ENCODE measurements around the gene CTDSP2. TPM values are rescaled to one million over a fixed set of nuclear protein-coding genes. Genes with fewer than 3 reads are reported as not detected.

The CTDSP2 gene
- total RNA-seq, 4 donors from 2014 or later = 66.0 to 116 (median 83.4) TPM

- peaks cover 0 to 66% of the 10 kb centered on the region in 2 donors for H3K36me3 ChIP-seq
- DNase-seq = no peak
- TF ChIP-seq POLR2A (IDR thresholded peaks at IDR 0.05) = no peak
- TF ChIP-seq CTCF (IDR thresholded peaks at IDR 0.05 in 4 of 5, conservative IDR thresholded peaks at IDR 0.05 in 1 of 5) = no peak
- H3K9me3 ChIP-seq = no peaks in the 10 kb centered on the region
- ATAC-seq = no peak
- H3K27me3 ChIP-seq = no peaks in the 10 kb centered on the region
- no peak overlapping the region for H3K4me3 ChIP-seq
- in situ Hi-C loops (cut with MboI; ENCODE audit: low sequenced_read_pairs in 4 of 4) = no loop called here
- intact Hi-C loops (cut with DNase I; ENCODE audit: low total_unique reads) = no loop called here
- H3K4me1 ChIP-seq = peaks cover 18 to 19% of the 10 kb centered on the region in 2 donors
- no peak overlapping the region for H3K27ac ChIP-seq
These were observed 35.3 kb downstream of the CTDSP2 start for GRCh38 chr12:57811028-57811755.

- DNase-seq = no peak
- ATAC-seq = no peak
- Histone ChIP-seq H3K4me1 (peaks cover 10 to 12% of the 10 kb centered on the region in 2 donors), H3K9me3 (no peaks in the 10 kb centered on the region), H3K4me3 (no peak overlapping the region), H3K27ac (peak overlapping the region in 1 of 4 donors; percentile 18), H3K27me3 (no peaks in the 10 kb centered on the region), H3K36me3 (peaks cover 0 to 73% of the 10 kb centered on the region in 2 donors)
- intact Hi-C loops (cut with DNase I; ENCODE audit: low total_unique reads) (no loop called here), in situ Hi-C loops (cut with MboI; ENCODE audit: low sequenced_read_pairs in 4 of 4) (no loop called here)
- no peak for TF ChIP-seq CTCF (IDR thresholded peaks at IDR 0.05 in 4 of 5, conservative IDR thresholded peaks at IDR 0.05 in 1 of 5)
- no peak for TF ChIP-seq POLR2A (IDR thresholded peaks at IDR 0.05)
These were observed 36.1 kb downstream of the CTDSP2 start for GRCh38 chr12:57810450-57810849.

DNA sequence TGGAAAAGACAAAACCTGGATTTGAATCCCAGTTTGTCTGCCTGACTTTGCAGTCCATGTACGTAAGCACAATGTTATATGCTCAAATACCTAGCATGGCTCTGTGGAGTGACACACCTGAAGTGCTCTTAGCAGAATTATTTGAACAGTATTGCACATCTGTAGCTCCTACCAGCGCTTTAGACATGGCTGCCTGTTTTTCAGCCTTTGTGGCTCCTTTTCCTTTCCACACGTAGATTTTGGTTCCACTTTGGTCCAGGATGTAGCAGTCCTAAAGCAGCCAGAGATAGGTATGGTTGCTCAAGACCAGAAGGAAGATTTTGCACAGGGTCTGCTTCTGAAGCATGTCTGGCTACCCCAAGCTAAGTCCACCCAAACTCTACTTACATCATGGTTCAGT is 37.1 kb downstream of the CTDSP2 start:
- no peak for ATAC-seq
- no peak overlapping the region for H3K27ac ChIP-seq
- H3K4me1 ChIP-seq = peaks cover 1 to 2% of the 10 kb centered on the region in 2 donors
- no peak for DNase-seq
- H3K36me3 ChIP-seq = peaks cover 0 to 81% of the 10 kb centered on the region in 2 donors
- no peaks in the 10 kb centered on the region for H3K9me3 ChIP-seq
- H3K4me3 ChIP-seq = no peak overlapping the region
- intact Hi-C loops (cut with DNase I; ENCODE audit: low total_unique reads) = no loop called here
- in situ Hi-C loops (cut with MboI; ENCODE audit: low sequenced_read_pairs in 4 of 4) = loop anchor here in 1 of 4 donors (10.0 kb wide), 1 partner anchor 105 kb away; no protein-coding TSS in a partner anchor
- H3K27me3 ChIP-seq = no peaks in the 10 kb centered on the region
- TF ChIP-seq CTCF (IDR thresholded peaks at IDR 0.05 in 4 of 5, conservative IDR thresholded peaks at IDR 0.05 in 1 of 5) (no peak), POLR2A (IDR thresholded peaks at IDR 0.05) (no peak)

GRCh38 chr12:57808351-57808750 is 38.2 kb downstream of the CTDSP2 start:
- H3K36me3 ChIP-seq = peaks cover 0 to 90% of the 10 kb centered on the region in 2 donors
- no peak for TF ChIP-seq POLR2A (IDR thresholded peaks at IDR 0.05)
- no peak for TF ChIP-seq CTCF (IDR thresholded peaks at IDR 0.05 in 4 of 5, conservative IDR thresholded peaks at IDR 0.05 in 1 of 5)
- H3K27ac ChIP-seq = no peak overlapping the region
- in situ Hi-C loops (cut with MboI; ENCODE audit: low sequenced_read_pairs in 4 of 4) = loop anchor here in 1 of 4 donors (10.0 kb wide), 1 partner anchor 106 kb away; no protein-coding TSS in a partner anchor
- ATAC-seq (no peak), DNase-seq (no peak)
- peaks cover 0 to 3% of the 10 kb centered on the region in 2 donors for H3K4me1 ChIP-seq
- no peaks in the 10 kb centered on the region for H3K27me3 ChIP-seq
- H3K9me3 ChIP-seq = no peaks in the 10 kb centered on the region
- H3K4me3 ChIP-seq = no peak overlapping the region
- intact Hi-C loops (cut with DNase I; ENCODE audit: low total_unique reads) = no loop called here
